ENCODE results near the gene STOML1. TPM values are rescaled to one million over a fixed set of nuclear protein-coding genes. Genes with fewer than 3 reads are reported as not detected.

STOML1 gene
- total and polyA plus RNA-seq, 2 donors from 2014 or later: 15.0 to 22.2 TPM

- no peaks in the 10 kb centered on the region for H3K9me3 ChIP-seq (ENCODE audit: control insufficient read depth in 2 of 3, insufficient read depth in 1 of 3, low read length in 3 of 3)
- DNase-seq: peak; percentile 65 to 96 (median 85)
- H3K27me3 ChIP-seq (ENCODE audit: control insufficient read depth, insufficient read depth, low read length): no peaks in the 10 kb centered on the region
- TF ChIP-seq CTCF (IDR thresholded peaks at IDR 0.05; ENCODE audit: borderline replicate concordance, extremely low read depth, insufficient read depth): no peak
- H3K4me3 ChIP-seq (ENCODE audit: low read length in 3 of 3): no peak overlapping the region
- intact Hi-C loops (cut with DNase I): loop anchor here (10.0 kb wide), 1 partner anchor 62 kb away; no protein-coding TSS in a partner anchor
- FAIRE-seq: no peak
- peak overlapping the region; percentile 79 to 85 for H3K27ac ChIP-seq (ENCODE audit: low read depth in 2 of 2, low read length in 2 of 2)
- peak overlapping the region in 2 of 3 donors; percentile 6 to 17 for H3K9ac ChIP-seq (ENCODE audit: low read length in 3 of 3)
- no peaks in the 10 kb centered on the region for H3K36me3 ChIP-seq (ENCODE audit: control insufficient read depth in 2 of 3, insufficient read depth in 3 of 3, low read length in 3 of 3)
- H3K4me1 ChIP-seq (ENCODE audit: control insufficient read depth in 2 of 3, insufficient read depth in 2 of 3, low read depth in 1 of 3, low read length in 3 of 3): peaks cover 0 to 33% (median 13%) of the 10 kb centered on the region in 3 donors
Observed at GRCh38 chr15:73982222-73982962, 9.7 kb downstream of the STOML1 start.

- intact Hi-C loops (cut with DNase I): loop anchor here (10.0 kb wide), 1 partner anchor 63 kb away; no protein-coding TSS in a partner anchor
- H3K4me1 ChIP-seq (ENCODE audit: control insufficient read depth in 2 of 3, insufficient read depth in 2 of 3, low read depth in 1 of 3, low read length in 3 of 3): peaks cover 0 to 27% (median 7%) of the 10 kb centered on the region in 3 donors
- peak overlapping the region; percentile 79 to 85 for H3K27ac ChIP-seq (ENCODE audit: low read depth in 2 of 2, low read length in 2 of 2)
- no peaks in the 10 kb centered on the region for H3K36me3 ChIP-seq (ENCODE audit: control insufficient read depth in 2 of 3, insufficient read depth in 3 of 3, low read length in 3 of 3)
- FAIRE-seq: no peak
- H3K27me3 ChIP-seq (ENCODE audit: control insufficient read depth, insufficient read depth, low read length): no peaks in the 10 kb centered on the region
- DNase-seq: no peak
- H3K4me3 ChIP-seq (ENCODE audit: low read length in 3 of 3): no peak overlapping the region
- no peaks in the 10 kb centered on the region for H3K9me3 ChIP-seq (ENCODE audit: control insufficient read depth in 2 of 3, insufficient read depth in 1 of 3, low read length in 3 of 3)
- no peak for TF ChIP-seq CTCF (IDR thresholded peaks at IDR 0.05; ENCODE audit: borderline replicate concordance, extremely low read depth, insufficient read depth)
- H3K9ac ChIP-seq (ENCODE audit: low read length in 3 of 3): peak overlapping the region in 1 of 3 donors; percentile 6
Observed at GRCh38 chr15:73981761-73982221, 10.3 kb downstream of the STOML1 start.

GRCh38 chr15:73979636-73980035, 12.5 kb downstream of the STOML1 start:
- TF ChIP-seq CTCF (IDR thresholded peaks at IDR 0.05; ENCODE audit: borderline replicate concordance, extremely low read depth, insufficient read depth): no peak
- H3K27me3 ChIP-seq (ENCODE audit: control insufficient read depth, insufficient read depth, low read length): no peaks in the 10 kb centered on the region
- no peaks in the 10 kb centered on the region for H3K36me3 ChIP-seq (ENCODE audit: control insufficient read depth in 2 of 3, insufficient read depth in 3 of 3, low read length in 3 of 3)
- H3K4me1 ChIP-seq (ENCODE audit: control insufficient read depth in 2 of 3, insufficient read depth in 2 of 3, low read depth in 1 of 3, low read length in 3 of 3): peaks cover 0 to 22% (median 7%) of the 10 kb centered on the region in 3 donors
- DNase-seq (peak in 2 of 5 donors; percentile 28 to 34), FAIRE-seq (no peak)
- intact Hi-C loops (cut with DNase I): loop anchor here (10.0 kb wide), 1 partner anchor 65 kb away; no protein-coding TSS in a partner anchor
- H3K4me3 ChIP-seq (ENCODE audit: low read length in 3 of 3): no peak overlapping the region
- H3K9ac ChIP-seq (ENCODE audit: low read length in 3 of 3): no peak overlapping the region
- H3K27ac ChIP-seq (ENCODE audit: low read depth in 2 of 2, low read length in 2 of 2): no peak overlapping the region
- H3K9me3 ChIP-seq (ENCODE audit: control insufficient read depth in 2 of 3, insufficient read depth in 1 of 3, low read length in 3 of 3): no peaks in the 10 kb centered on the region

Data from kidney (tissue), 14 donors.